GM11168 (cell line): ENCODE results near the gene SORBS1.

ENCODE experiments used
- in situ Hi-C: fragments of 300-500 bp; cut with MboI; formaldehyde crosslinking; loops from one replicate; pipeline ENCODE4 v1.12.0; 2022; ENCODE audit warnings: low sequenced_read_pairs; ENCODE audit not compliant: unreplicated experiment

The SORBS1 gene

DNA sequence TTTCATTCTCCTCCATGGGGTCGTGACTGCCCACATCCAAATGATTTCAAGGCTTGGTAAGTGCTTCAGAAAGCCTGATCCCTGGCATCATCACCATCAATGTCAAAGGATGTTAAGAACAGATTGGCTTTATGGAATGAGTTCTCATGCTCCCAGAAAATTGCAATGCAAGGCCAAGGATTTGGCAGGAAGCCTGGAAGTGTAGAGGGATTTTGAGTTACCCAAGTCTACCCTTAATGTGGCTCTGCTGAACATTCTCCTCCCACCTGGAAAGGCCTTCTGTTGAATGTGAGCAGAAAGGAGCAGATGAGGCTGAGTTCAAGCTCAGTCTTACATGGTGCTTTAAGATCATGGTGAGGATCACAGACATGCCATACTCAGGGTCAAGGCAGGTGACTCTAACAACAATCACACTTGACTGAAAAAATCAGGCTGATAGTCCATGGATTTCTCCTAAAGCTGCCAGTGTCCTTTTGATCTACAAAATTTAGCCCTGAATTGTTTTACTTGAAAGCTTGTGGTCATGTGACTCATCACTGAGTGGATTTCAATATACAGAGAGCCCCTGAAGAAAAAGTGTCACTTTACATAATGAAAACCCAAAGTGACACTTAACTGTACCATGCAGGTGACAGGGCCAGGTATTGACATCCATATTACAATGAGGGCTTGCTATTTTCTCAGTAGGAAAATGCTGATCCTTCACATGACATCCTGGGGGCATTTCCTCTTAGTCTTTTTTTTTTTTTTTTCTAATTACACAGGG, 159.3 kb downstream of the SORBS1 start:
- in situ Hi-C loops, result no loop called here

DNA sequence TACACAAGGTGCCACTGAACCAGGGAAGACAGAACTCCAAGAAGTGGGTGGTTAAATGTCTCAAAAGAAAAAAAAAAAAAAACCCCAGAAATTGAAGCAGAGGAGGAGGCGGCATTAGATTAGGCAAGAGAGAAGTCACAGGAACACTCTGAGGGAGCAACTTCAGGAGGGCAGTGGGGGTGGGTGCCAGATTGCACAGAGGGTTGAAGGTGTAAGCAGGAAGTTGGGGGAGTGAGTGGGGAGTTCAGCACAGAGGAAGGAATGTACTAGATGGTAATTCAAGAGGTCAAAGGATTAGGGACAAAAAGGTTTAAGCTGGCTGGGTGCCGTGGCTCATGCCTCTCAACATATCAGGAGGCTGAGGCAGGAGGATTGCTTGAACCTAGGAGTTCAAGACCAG, 160.4 kb downstream of the SORBS1 start:
- in situ Hi-C loops, result no loop called here

DNA sequence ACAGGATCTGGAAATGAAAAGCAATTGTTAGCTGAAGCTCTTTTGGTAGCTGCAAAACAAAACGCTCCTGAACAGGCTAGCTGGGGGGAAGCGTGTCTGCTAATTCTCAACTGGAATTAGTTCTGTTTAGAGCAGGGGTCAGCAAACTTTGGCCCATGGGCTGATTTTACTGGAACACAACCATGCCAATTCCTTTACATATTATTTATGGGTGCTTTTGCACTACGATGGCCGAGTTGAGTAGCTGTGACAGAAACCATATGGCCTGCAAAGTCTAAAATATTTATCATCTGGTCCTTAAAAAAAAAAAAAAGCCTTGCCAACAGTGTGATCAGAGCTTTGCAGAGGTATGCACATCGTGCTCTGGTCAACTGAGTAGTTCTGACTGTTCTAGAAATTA, 162.0 kb downstream of the SORBS1 start:
- in situ Hi-C loops, result no loop called here

DNA sequence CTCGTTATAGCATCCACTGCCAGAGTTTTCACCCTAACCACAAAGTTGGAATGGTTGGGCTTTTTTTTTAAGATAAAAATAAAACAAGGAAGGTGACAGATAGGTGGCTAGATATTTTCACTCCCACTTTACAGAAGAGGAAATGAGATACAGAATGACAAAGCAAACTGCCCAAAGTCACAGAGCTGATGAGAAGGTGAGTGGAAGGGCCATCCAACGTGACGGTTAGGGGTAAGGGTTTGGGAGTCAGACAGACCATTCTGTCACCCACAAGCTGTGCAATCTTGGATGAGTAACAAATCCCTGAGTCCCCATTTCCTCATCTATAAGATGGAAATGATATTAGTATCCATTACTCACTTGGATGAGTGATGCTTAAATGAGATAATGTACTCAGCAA, 163.4 kb downstream of the SORBS1 start:
- in situ Hi-C loops, result no loop called here

DNA sequence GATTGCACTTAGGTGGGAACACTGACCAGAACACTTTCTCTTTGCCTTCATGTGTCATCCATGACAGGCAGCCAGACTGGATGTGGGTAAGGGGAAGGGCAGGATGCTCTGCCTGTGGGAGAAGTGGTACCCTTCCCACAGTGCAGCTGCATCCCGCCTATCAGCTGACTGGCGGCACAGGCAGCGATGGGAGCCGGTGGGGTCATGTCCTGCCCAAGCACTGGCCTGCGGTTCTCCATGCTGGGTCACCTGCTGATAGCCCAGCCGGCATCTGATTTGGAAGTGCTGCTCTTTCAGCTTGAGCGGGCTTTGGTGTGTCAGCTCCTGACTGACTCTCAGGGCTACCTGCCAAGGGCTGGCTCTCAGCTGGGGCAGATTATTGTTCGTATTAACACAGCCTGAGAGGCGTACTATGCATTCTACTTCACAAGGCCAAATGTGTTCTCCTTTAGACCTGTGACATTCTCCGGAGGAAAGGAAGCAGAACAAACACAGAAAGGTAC, 165.2 kb downstream of the SORBS1 start:
- in situ Hi-C loops, result no loop called here

DNA sequence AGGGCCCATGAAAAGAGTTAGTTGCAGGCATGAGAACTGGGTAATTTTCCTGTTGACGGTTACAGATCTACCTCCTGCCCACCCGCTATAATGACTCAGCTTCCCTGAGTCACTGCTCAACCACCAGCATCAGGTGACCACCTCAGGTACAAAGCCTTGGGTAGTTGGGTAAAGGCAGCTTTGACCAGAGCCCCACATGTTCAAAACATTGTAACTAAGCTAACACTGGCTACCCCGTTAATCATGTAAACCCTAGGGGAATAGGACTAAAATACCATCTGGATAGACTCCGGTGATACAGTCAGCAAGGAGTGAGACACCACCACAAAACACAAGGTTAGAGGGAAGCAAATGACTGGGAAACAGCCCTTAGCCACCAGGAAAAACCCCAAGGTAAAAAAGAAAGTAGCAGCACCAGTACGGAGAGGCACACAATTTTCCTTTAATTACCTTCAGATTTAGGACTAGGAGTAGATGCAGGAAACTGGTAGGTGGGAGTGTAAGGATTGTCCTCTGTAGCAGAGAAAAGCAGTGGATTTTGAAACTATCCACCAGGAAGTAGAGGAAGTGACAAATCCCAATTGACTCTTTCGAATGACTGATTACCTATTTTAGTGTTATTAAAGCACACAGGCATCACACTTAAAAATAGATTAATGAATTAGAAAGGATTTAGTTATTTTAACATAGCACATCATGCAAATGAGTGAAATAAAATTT, 166.8 kb downstream of the SORBS1 start:
- in situ Hi-C loops, result no loop called here

DNA sequence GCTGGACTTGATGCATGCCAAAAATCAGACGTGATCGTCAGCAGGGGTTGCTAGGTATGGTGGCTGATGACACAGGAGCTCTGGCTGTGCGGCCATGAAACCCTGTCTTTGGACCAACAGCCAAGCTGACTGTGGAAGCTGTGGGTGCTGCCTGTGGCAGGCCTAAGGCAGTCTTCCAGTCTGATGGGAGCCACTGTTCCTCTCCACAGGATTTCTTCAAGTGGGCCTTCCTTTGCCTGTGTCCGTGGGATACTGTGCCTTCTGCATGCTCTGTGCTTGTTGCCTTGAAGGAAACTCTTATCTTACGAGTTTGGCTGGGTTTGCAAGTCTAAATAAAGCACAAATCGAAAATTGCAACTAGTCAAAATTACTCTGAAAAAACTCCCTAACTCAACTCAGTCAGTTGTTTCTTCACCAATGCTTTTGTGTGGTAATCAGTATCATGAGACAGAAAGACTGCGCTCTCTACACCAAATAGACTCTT, 168.4 kb downstream of the SORBS1 start:
- in situ Hi-C loops, result no loop called here

DNA sequence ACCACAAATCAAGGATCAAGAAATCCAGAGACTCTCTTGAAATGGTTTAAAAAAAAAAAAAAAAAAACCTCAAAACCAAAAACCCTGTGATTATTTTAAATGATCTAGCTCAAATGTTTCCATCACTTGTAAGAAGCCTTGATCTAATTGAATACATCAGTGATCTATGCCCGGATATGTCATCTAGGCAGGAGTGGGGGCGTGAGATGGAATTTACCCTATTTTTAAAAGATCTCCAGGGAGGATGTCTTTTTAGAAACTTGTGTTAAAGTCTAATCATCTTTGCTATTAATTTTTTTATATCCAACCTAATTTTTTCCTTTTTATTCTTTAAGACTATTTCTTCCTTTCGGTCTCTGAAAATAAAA, 169.0 kb downstream of the SORBS1 start:
- in situ Hi-C loops, result no loop called here

DNA sequence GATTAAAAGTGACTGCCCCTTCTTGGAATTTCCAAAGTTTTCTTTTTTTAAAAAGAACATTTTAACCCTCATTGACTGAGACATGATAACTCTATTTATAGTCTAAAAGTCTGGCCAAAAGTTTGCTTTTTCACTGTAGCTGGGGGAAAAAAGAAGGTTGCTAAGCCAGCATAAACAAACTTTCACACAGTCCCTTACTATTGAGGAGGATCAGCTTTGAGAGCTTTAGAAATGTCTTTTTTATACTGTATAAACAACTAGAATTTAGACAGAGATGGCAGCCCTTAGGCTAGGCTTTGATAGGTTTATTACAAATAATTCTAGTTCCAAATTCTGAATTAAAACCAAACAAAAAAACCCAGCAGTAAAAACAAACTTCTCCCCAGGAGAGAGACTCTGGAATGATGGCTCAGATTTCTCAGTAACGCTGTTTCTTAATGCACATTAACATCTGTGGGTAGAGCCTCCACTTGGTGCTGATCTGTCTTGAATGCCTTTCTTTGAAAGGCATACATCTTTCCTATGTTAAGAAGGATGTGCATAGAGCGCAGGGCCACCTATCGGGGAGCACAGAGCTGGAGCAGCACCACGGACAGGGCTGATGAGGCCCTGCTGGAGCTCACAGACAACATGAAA, 169.5 kb downstream of the SORBS1 start:
- in situ Hi-C loops, result no loop called here

DNA sequence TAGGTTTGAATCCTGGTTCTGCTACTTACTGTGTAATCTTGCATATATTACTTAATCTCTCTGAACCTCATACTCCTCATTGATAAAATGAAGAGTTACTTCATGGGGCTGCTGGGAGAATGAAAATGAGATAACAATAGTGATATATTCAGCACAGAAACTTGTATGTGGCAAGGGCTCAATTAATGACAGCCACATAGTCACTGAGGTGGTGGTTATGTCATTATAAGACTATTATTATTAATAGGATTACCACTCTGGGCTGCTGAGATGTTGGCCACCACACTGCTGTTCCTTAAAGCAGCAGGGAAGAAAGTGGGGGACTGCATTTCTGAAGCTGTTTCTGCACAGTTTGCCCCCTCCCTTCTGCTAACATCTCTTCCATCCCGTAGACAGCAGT, 170.0 kb downstream of the SORBS1 start:
- in situ Hi-C loops, result no loop called here

DNA sequence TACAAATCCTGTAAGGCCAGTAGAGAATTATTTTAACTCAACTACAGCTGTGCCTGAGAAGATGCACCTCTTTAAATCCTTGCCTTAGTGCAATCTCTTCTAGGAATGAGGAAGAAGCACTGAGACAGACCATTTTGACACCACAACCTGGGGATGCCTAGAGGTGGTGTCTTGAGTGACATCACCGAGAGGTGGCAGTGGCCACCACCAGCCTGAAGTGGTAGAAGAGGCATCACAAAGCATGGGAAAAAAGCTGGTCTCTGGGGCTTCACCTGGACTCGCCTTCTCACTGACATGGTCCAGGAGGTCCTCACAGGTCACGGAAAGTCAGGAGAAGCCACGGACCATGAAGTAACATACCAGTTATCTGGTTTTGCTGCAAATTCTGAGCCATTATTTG, 171.2 kb downstream of the SORBS1 start:
- in situ Hi-C loops, result no loop called here

DNA sequence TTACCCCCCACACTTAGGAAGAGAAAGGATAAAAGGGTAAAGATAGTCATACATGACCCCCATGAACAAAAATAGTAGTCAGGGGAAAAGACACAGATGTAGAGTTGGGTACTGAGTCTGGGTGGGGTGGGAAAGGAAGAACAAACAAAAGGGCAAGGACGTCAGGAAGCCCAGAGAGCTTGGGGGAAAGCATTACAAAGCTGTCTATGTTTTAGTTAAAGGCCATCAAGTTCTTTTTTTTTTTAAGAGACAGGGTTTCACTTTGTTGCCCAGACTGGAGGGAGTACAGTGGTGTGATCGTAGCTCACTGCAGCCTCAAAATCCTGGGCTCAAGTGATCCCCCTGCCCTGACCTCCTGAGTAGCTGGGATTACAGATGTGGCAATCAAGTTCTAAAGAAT, 172.0 kb downstream of the SORBS1 start:
- in situ Hi-C loops, result no loop called here

DNA sequence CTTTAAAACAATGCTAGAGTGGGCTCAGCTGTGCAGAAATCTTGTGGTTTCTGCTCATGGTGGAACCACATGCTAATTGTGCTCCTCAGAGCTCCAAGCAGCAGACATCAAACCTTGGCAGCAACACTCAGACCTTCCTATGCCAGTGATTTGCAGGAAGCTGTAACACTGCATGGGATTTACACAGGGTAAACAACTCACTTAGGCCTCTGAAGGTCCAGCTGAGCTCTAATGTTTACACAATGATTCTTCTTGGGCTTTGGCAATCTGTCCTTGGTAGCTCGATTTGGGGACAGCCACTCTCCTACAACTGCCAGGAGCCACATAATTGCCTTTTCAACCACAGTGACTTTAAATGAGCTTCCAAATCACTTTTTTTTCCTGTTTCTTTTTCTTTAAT, 172.6 kb downstream of the SORBS1 start:
- in situ Hi-C loops, result no loop called here

DNA sequence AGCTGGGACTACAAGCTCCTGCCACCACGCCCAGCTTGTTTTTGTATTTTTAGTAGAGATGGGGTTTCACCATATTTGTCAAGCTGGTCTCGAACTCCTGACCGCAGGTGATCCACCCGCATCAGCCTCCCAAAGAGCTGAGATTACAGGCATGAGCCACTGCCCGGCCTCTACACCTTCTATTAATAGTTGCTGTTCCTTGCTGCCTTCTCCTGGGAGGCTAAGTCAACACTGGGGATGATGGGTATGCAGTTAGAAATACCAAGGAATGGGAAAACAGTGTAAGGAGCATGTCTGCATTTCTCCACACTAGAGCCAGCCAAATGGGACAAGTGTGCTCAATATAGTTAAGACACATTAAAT, 173.1 kb downstream of the SORBS1 start:
- in situ Hi-C loops, result no loop called here

DNA sequence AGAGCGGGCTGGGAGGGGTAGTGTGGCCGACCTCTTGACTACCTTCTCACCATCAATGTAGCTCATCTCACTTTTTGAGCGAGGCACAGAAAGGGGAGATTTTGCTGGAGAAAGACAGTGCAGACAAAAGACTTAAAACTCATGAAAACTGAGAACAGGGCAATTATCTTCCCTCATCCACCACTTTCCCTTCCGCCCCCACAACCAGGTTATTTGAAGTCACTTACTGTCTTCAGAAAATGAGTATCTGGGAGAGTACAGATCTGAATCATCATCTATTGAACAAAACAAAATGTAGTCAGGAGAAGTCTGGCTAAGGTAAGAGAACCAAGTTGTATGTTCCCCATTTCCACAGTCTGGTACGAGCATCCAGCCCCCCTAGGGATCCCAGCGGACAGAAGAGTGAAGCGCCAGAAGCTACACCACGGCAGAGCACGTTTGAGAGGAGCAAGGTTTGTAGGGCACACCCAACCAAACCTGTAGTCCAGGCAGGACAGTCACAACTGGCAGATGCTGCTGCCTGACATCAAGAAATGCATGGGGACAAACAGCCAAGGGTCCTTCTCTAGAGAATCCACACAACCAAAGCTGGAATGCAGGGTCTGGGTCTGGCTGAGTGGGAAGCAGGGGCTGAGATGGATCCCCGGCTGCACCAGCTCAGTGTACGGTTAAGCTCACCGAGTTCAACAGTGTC, 177.0 kb downstream of the SORBS1 start:
- in situ Hi-C loops, result no loop called here

DNA sequence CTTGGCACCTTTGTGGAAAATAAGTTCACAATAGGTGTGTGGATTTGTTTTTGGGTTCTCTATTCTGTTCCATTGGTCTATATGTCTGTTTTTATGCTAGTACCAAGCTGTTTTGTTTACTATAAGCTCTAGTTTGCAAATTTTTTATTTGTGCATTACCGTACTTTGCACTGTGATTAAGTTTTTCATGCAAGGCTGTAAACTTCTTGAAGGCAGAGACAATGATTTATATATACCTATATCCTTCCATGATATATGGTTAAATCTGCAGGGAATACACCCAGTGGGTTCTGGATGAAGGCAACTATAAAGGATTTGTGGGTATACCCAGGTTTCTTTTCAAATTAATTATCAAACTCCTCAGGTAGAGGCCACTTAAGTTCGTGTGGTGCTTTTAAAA, 178.6 kb downstream of the SORBS1 start:
- in situ Hi-C loops, result no loop called here

DNA sequence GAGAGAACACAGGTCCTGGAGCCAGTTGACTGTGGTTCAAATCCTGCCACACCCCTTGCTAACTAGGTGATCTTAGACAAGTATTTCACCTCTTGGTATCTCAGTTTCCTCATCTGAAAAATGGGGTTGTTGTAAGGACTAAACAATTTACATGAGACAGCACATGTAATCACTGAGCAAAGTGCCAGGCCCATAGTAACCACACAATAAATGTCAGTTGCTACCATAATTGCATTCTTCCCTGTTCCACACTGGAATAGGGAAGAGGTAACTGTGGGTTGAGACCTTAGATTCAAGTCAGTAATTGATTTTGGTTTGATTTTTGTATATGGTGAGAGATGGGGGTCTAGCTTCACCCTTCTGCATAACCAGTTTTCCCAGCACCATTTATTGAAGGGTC, 179.0 kb downstream of the SORBS1 start:
- in situ Hi-C loops, result no loop called here

DNA sequence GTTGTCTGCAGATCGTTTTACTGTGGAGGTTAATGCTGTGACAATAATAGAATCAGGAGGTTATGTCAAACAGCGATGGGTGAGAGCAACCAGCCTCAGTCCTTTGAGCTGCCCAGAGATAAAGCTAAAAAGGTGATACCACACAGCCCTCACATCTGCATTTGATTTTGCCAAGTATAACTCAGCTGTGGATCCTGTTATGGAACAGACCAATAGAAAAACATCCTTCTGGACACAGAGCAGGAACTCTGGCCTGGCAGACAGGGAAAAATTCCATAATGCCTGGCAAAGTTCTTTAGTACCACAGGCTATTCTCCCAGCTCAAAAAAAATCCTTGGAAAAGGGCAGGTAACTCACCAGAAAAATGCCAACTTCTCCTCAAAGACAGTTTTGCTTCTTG, 183.2 kb downstream of the SORBS1 start:
- in situ Hi-C loops, result no loop called here

DNA sequence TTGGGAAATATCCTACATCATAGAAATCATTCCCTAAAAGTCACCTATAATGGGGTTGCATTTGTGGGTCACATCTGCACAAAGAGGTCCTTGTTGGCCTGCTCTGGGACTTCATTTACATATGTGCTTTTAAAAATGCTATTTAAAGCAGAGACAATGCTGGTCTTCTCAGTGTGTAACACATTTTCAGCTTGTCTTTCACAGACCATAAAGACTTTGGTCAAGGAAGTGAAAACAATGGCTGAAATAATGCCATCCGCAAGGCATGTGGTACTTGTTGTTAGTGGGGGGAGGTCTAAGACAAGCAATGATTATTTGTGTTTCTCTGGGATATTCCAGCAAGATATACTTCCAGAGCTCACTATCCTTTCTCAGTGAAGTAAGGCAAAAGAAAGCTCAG, 185.8 kb downstream of the SORBS1 start:
- in situ Hi-C loops, result no loop called here

DNA sequence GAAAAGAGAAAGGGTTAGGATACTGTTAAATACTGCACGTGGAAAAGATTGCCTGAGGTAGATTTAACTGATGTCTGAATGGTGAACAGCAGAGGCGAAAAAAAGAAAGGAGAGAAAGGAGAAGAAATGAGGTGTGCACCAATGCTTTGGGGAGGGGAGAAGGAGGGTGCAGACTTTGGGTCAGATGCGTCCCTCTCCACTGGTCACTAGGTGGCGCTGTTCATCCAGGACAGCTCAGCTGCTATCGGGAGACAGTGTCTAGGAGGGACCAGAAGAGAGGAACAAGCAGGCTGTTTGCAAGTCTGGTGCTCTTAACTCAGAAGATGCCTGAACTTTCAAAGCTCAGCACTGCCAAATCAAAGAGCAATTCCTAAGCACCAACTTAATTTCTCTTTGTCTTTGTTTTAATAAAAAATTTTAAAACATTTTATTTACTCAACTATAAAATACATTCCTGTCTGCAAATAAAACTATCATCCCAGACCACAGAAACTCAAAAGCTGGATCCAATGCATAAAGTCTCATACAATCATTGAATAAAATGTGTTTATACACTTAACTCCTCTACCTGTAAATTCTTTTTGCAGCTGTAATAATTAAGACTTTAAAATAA, 186.5 kb downstream of the SORBS1 start:
- in situ Hi-C loops, result loop anchor here (5.0 kb wide), 1 partner anchor 223 kb away; no protein-coding TSS in a partner anchor
